GM18907 (cell line): ENCODE results near the gene BCLAF3.
A peak's percentile ranks its signal among the peaks of the same experiment; 100 is the strongest.

Experiments used
- ATAC-seq: cut with Tn5 transposase; IDR thresholded peaks from one replicate; pipeline ENCODE4 v1.9.1; 2021; ENCODE audit warnings: mild to moderate bottlenecking, moderate library complexity; ENCODE audit not compliant: unreplicated experiment

The BCLAF3 gene

DNA sequence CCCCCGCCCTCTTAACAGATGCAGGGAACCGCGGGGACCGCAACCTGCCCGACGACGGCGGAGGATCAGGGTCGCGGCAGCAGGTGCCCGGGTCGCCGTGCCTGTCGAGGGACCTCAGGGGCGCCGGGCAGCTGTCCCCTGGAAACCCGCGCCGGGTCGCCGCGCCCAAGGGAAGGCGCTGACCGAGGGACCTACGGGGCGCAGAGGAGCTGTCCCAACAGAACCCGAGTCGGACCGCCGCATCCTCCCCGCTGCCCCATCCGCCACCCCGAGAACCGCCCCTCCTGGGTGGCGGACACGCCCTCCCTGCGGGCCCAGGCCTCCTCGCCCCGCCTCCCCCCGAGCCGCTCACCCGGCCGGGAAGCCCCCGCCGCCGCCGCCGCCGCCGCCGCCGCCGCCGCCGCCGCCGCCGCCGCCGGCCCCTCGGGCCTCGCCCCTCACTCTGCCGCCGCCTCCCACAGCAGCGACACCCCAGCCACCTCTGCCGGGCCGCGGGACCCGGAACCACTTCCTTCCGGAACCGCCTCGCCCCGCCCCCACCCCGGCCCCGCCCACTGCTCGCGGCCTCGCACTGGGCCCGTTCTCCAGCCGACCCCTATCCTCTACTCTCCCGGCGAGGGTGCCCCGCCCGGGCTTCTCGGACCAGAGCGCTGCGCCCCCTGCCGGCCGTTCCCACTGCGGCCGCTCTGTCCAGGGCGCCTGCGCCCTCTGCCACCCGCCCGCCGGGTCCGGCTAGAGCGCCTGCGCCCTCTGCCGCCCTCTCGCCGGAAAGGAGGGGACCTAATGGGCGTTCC lies at the start of gene BCLAF3:
BCLAF3 (minus strand) TSS at position 506 of the 794 bp plus-strand sequence. CDS start 20,797 bp downstream, outside the sequence.
- peak; percentile 89 for ATAC-seq

- no peak for ATAC-seq
Measured at GRCh38 chrX:20038966-20039365, 48.1 kb upstream of the BCLAF3 start.

GRCh38 chrX:20037186-20037585 lies 46.3 kb upstream of the BCLAF3 start:
- ATAC-seq: no peak

GRCh38 chrX:20032201-20032600 lies 41.3 kb upstream of the BCLAF3 start:
- ATAC-seq: no peak

GRCh38 chrX:20029728-20030127 lies 38.9 kb upstream of the BCLAF3 start:
- peak; percentile 68 for ATAC-seq

DNA sequence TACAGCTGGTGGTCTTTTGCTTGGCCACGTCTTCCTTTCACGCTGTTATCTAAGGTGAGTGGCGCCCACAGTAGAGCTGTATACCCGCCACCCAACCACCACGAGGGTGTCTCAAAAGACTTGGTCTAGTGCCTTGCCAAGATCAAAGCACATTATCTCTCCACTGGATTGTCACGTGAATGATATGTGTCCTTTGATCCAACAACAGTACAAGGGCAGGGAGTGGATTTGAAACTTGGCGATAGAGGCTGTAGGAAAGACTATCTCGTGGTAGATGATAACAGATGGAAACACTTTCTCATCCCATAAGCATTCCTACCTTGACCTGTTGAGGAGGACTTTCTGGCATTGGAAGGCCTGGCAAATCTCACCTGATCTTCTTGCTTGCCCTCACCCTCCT lies 37.7 kb upstream of the BCLAF3 start:
- ATAC-seq: no peak

- no peak for ATAC-seq
Measured at GRCh38 chrX:20026278-20026677, 35.4 kb upstream of the BCLAF3 start.

- ATAC-seq: no peak
Measured at GRCh38 chrX:20019672-20020365, 29.0 kb upstream of the BCLAF3 start.

DNA sequence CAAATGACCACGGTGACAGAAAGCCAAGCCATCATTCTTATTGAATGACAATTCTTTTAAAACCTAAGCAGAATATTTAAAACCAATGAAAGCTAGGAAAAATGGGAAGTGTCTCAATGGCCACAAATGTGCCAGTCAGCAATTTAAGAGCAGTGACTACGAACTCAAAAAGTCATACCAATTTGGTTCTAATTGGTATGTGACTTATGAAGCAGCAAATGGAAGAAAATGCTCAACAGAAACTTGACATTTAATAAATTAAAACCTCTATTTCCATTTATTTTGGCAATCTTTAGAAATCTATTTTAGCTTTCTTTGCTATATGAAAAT lies 25.7 kb upstream of the BCLAF3 start:
- ATAC-seq: no peak

- peak; percentile 11 for ATAC-seq
Measured at GRCh38 chrX:20015945-20016615, 25.2 kb upstream of the BCLAF3 start.

DNA sequence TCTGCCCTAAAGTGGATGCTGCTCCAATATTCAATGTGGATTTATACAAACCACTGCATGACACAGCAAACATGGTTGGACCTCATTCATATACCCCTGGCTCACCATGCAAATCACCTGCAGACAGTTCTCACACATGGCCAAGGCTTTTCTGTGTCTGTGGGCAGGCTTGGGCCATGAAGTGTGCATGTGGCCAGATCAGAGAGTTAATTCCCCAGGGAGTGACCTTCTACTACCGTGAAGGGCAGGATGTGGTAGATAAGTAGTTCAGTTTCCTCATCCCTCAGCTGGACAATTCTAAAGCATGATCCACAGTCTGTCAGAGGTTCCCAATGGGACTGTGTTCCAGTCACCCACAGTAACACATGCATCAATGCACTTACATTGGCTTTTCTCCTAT lies 24.6 kb upstream of the BCLAF3 start:
- ATAC-seq: peak; percentile 77

DNA sequence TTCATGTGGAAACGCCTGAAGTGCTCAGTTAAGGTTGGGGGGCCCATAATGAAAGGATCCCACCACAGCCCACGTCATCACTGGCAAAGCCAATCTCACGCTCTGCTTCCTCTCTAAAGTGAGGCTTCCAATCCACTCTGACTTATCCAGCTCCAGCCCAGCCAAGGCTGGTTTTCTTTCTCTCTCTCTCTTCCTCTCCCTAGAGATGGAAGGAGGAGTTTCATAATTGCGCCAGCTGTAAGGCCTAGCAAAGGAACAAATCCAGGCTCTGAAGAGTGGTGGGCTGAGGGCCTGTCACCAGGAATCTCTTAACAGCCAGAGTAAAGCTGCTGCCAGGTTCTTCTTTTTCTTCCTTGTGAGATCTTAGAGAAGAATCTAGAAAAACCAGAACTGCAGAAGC lies 20.7 kb upstream of the BCLAF3 start:
- no peak for ATAC-seq

GRCh38 chrX:20007962-20008622 lies 17.2 kb upstream of the BCLAF3 start:
- no peak for ATAC-seq

DNA sequence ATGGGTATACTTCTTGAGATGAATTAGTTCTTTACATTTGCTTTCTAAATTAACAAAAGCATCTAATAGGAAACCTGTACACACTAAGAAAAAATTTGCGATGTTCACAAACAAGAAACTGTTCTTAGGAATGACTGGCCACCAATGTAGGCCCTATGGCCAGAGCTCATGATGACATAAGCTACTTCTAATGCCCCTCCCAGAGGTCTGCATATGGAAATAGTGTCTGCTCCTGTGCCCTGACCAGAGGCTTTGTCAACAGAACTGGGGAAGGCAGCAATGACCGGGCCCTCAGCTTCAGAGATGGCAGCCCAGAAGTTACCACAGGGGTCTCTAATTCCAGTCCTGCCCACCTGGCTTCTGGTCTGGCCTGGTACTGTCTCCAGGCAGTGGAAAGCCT lies 15.0 kb upstream of the BCLAF3 start:
- no peak for ATAC-seq

DNA sequence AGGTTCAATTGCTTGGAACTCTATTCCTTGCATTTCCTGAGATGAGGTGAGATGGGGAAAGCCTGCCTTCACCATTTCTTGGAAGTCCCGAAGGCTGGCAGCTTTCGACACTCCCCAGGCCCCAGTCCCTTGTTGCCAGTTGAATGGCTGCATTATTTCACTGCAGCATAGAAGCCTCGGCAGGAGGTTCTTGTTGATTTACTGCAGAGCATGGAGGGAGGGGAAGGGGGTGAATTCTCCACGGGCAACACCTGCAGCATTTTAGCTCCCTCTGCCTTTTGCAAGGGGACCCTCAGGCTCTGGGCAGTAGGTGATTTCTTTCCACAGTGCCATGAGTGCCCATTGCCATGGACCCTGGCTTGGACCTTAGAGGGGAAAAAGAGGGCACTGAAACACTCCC lies 10.7 kb upstream of the BCLAF3 start:
- no peak for ATAC-seq

DNA sequence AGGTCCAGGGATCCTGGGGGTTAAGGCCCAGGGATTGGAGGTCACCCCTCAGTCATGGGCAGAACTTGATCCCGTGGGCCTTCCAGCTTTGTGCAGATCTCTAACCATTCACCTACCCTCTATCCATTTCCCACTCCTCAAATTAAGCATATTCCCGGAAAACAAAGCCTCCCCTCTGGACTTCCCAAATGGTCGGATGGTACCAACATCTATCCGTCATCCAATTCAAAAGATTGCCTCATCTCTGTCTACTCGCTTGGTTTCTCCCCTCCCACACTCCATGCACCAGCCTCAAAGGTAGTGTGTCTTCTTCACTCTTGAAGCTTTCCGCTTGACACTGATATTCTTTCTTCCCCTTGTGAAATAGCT lies 473 bp upstream of the BCLAF3 start:
- no peak for ATAC-seq

GRCh38 chrX:19990151-19990555 lies 708 bp downstream of the BCLAF3 start:
- ATAC-seq: peak; percentile 24

- ATAC-seq: no peak
Measured at GRCh38 chrX:19987856-19988255, 3.0 kb downstream of the BCLAF3 start.

GRCh38 chrX:19986531-19986930 lies 4.3 kb downstream of the BCLAF3 start:
- ATAC-seq: no peak

GRCh38 chrX:19981947-19982346 lies 8.9 kb downstream of the BCLAF3 start:
- ATAC-seq: no peak

DNA sequence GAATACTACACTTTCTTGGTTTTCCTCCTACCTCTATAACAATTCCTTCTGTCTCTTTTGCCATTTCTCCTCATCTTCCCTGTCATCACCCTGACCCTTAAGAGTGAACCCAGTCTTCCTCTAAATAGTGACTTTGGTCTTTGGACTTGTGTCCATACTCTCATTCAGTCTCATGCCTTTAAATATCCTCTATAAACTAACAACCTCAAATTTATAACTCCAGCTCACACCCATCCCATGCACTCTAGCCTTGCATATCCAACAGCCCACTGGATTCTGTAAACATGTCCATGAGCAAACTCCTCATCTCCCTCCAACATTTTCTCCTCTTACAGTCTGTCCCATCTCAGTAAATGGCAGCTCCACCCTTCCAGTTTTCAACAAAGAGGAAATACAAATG lies 15.0 kb downstream of the BCLAF3 start:
- no peak for ATAC-seq
